B cell (primary cell): ENCODE data around the gene CUBN.

Experiments used
- CTCF ChIP-seq: fragments of 200-600 bp; IDR thresholded peaks from one replicate; pipeline ENCODE4 v1.8.0; 2022; ENCODE audit warnings: antibody characterized with exemption, mild to moderate bottlenecking
- EZH2 ChIP-seq: IDR thresholded peaks from 2 replicates; pipeline ENCODE4 v1.6.1; 2012; ENCODE audit warnings: borderline replicate concordance, low read depth, mild to moderate bottlenecking, moderate library complexity, low read length; ENCODE audit not compliant: insufficient read depth, poor library complexity, severe bottlenecking

GRCh38 chr10:17161775-17162174 is 32.2 kb upstream of the CUBN start:
- TF ChIP-seq CTCF (no peak), EZH2 (no peak)
